ENCODE results near the gene LMNTD1. TPM values are rescaled to one million over a fixed set of nuclear protein-coding genes. Genes with fewer than 3 reads are reported as not detected.

Gene LMNTD1
- total RNA-seq, 2 donors from 2014 or later: 36.9 to 54.7 TPM

- Mint-ChIP-seq H3K9me3 (peaks cover 16% of the 10 kb centered on the region), H3K27ac (no peak overlapping the region), H3K4me3 (no peak overlapping the region), H3K4me1 (peaks cover 2% of the 10 kb centered on the region), H3K36me3 (ENCODE audit: low read depth) (peaks cover 28% of the 10 kb centered on the region), H3K27me3 (ENCODE audit: insufficient read depth) (peaks cover 2% of the 10 kb centered on the region)
- Histone ChIP-seq H3K9me3 (ENCODE audit: control insufficient read depth, low read length) (peaks cover 24% of the 10 kb centered on the region), H3K9ac (ENCODE audit: extremely low read depth, low read length, poor library complexity, severe bottlenecking) (no peak overlapping the region), H3K4me3 (ENCODE audit: low read length) (no peak overlapping the region), H3K36me3 (ENCODE audit: control insufficient read depth, insufficient read depth, low read length) (peaks cover 20% of the 10 kb centered on the region), H3K4me1 (ENCODE audit: control insufficient read depth, insufficient read depth, low read length) (no peaks in the 10 kb centered on the region), H3K27ac (ENCODE audit: low read depth, low read length) (no peak overlapping the region), H3K27me3 (ENCODE audit: control insufficient read depth, insufficient read depth, low read length, poor library complexity, severe bottlenecking) (no peaks in the 10 kb centered on the region)
- DNase-seq: no peak
- TF ChIP-seq CTCF (conservative IDR thresholded peaks at IDR 0.05): no peak
- WGBS, 2 experiments (ENCODE audit: insufficient coverage in 1 of 2, insufficient read length in 1 of 2): 96 to 97% methylated on average over 6 to 8 of the region's 8 CpGs
Observed at GRCh38 chr12:25463521-25463920, 89.6 kb downstream of the LMNTD1 start.

- H3K9me3 ChIP-seq (ENCODE audit: control insufficient read depth, low read length): peaks cover 19% of the 10 kb centered on the region
- peaks cover 16% of the 10 kb centered on the region for H3K9me3 Mint-ChIP-seq
- peaks cover 15% of the 10 kb centered on the region for H3K36me3 ChIP-seq (ENCODE audit: control insufficient read depth, insufficient read depth, low read length)
- peaks cover 2% of the 10 kb centered on the region for H3K27me3 Mint-ChIP-seq (ENCODE audit: insufficient read depth)
- WGBS, 2 experiments (ENCODE audit: insufficient coverage in 1 of 2, insufficient read length in 1 of 2): 96 to 100% methylated on average over 2 to 4 of the region's 4 CpGs
- H3K36me3 Mint-ChIP-seq (ENCODE audit: low read depth): peaks cover 24% of the 10 kb centered on the region
- H3K27ac ChIP-seq (ENCODE audit: low read depth, low read length): no peak overlapping the region
- H3K27me3 ChIP-seq (ENCODE audit: control insufficient read depth, insufficient read depth, low read length, poor library complexity, severe bottlenecking): no peaks in the 10 kb centered on the region
- H3K4me1 Mint-ChIP-seq: peaks cover 2% of the 10 kb centered on the region
- no peak overlapping the region for H3K27ac Mint-ChIP-seq
- no peak for TF ChIP-seq CTCF (conservative IDR thresholded peaks at IDR 0.05)
- no peak overlapping the region for H3K4me3 Mint-ChIP-seq
- no peak for DNase-seq
- no peak overlapping the region for H3K4me3 ChIP-seq (ENCODE audit: low read length)
- no peak overlapping the region for H3K9ac ChIP-seq (ENCODE audit: extremely low read depth, low read length, poor library complexity, severe bottlenecking)
- H3K4me1 ChIP-seq (ENCODE audit: control insufficient read depth, insufficient read depth, low read length): no peaks in the 10 kb centered on the region
Observed at GRCh38 chr12:25463005-25463404, 90.1 kb downstream of the LMNTD1 start.

GRCh38 chr12:25459541-25459951 is 93.5 kb downstream of the LMNTD1 start:
- 96 to 97% methylated on average over 6 to 13 of the region's 13 CpGs for WGBS, 2 experiments (ENCODE audit: insufficient coverage in 1 of 2, insufficient read length in 1 of 2)
- H3K27me3 ChIP-seq (ENCODE audit: control insufficient read depth, insufficient read depth, low read length, poor library complexity, severe bottlenecking): no peaks in the 10 kb centered on the region
- H3K36me3 Mint-ChIP-seq (ENCODE audit: low read depth): peaks cover 11% of the 10 kb centered on the region

More at GRCh38 chr12:25459541-25459951, 93.5 kb downstream of the LMNTD1 start:
- TF ChIP-seq CTCF (conservative IDR thresholded peaks at IDR 0.05): no peak
- DNase-seq: peak; percentile 54
- Histone ChIP-seq H3K36me3 (ENCODE audit: control insufficient read depth, insufficient read depth, low read length) (no peaks in the 10 kb centered on the region), H3K9ac (ENCODE audit: extremely low read depth, low read length, poor library complexity, severe bottlenecking) (no peak overlapping the region), H3K4me3 (ENCODE audit: low read length) (no peak overlapping the region), H3K4me1 (ENCODE audit: control insufficient read depth, insufficient read depth, low read length) (no peaks in the 10 kb centered on the region), H3K9me3 (ENCODE audit: control insufficient read depth, low read length) (peaks cover 11% of the 10 kb centered on the region), H3K27ac (ENCODE audit: low read depth, low read length) (no peak overlapping the region)
- H3K4me1 Mint-ChIP-seq: no peaks in the 10 kb centered on the region
- H3K27ac Mint-ChIP-seq: no peak overlapping the region
- no peak overlapping the region for H3K4me3 Mint-ChIP-seq
- peaks cover 6% of the 10 kb centered on the region for H3K27me3 Mint-ChIP-seq (ENCODE audit: insufficient read depth)
- peaks cover 26% of the 10 kb centered on the region for H3K9me3 Mint-ChIP-seq
